Panc1 (cell line): ENCODE results near the gene ADARB1. TPM values are rescaled to one million over a fixed set of nuclear protein-coding genes. Genes with fewer than 3 reads are reported as not detected.
A peak's percentile ranks its signal among the peaks of the same experiment; 100 is the strongest.

Source experiments
- ATAC-seq: fragments of 200-7000 bp; cut with Tn5 transposase; 2 replicates; pipeline ENCODE4 v1.9.1; 2020; ENCODE audit warnings: mild to moderate bottlenecking, moderate library complexity
- BruUV-seq: library from RNA; stranded (reverse); fragments of 400-500 nt; replicated peaks from 2 replicates; lab custom pipeline; 2021; lab: Mats Ljungman, UMichigan
- CTCF ChIA-PET: fragments of 300-600 bp; sonication (Branson Sonifier 250); formaldehyde crosslinking; loops from one replicate; lab custom pipeline; 2022; ENCODE audit warnings: antibody characterized with exemption; lab: Charles Lee
- POLR2A ChIA-PET: fragments of 300-600 bp; sonication (Branson Sonifier 250); formaldehyde crosslinking; loops from one replicate; lab custom pipeline; 2022; ENCODE audit warnings: antibody characterized with exemption; lab: Charles Lee
- DNase-seq: peaks from one replicate; pipeline ENCODE4 v3.0.0-alpha.2; 2010; ENCODE audit warnings: low read depth, low spot score
- H3K27ac ChIP-seq: 2 replicates; pipeline ENCODE4 v1.5.1; 2011; ENCODE audit warnings: mild to moderate bottlenecking, low read length, inconsistent platforms
- H3K27me3 ChIP-seq: fragments of 200-500 bp; sonication (Bioruptor generic); 2 replicates; pipeline ENCODE4 v1.6.0; 2014; ENCODE audit warnings: low read length, inconsistent platforms; ENCODE audit not compliant: control insufficient read depth, insufficient read depth
- H3K36me3 ChIP-seq: fragments of 200-500 bp; sonication (Bioruptor generic); 2 replicates; pipeline ENCODE4 v1.5.1; 2014; ENCODE audit warnings: inconsistent platforms, mild to moderate bottlenecking, low read length, moderate library complexity; ENCODE audit not compliant: control insufficient read depth, insufficient read depth
- H3K4me1 ChIP-seq: 2 replicates; pipeline ENCODE4 v1.5.1; 2011; ENCODE audit warnings: inconsistent platforms, mild to moderate bottlenecking, low read length, moderate library complexity; ENCODE audit not compliant: control insufficient read depth, insufficient read depth
- H3K4me3 ChIP-seq, 2 experiments: 2 replicates each; pipeline ENCODE4 v1.5.1; 2011 to 2012; ENCODE audit warnings: low read depth in 2 of 2, low read length in 2 of 2, mild to moderate bottlenecking in 2 of 2, inconsistent platforms in 1 of 2, moderate library complexity in 1 of 2
- H3K9me3 ChIP-seq: fragments of 200-500 bp; sonication (Bioruptor generic); 2 replicates; pipeline ENCODE4 v1.5.1; 2014; ENCODE audit warnings: low read depth, mild to moderate bottlenecking, inconsistent platforms, low read length, moderate library complexity; ENCODE audit not compliant: control insufficient read depth, insufficient read depth
- CTCF ChIP-seq: fragments of 450-650 bp; IDR thresholded peaks from 2 replicates; pipeline ENCODE4 v1.5.1; 2017; ENCODE audit warnings: mild to moderate bottlenecking
- POLR2AphosphoS5 ChIP-seq: IDR thresholded peaks from 2 replicates; pipeline ENCODE4 v1.6.1; 2012; ENCODE audit warnings: mild to moderate bottlenecking, low read depth, low read length, moderate library complexity
- SIN3A ChIP-seq: IDR thresholded peaks from 2 replicates; pipeline ENCODE4 v1.6.1; 2012; ENCODE audit warnings: low read depth, mild to moderate bottlenecking, low read length, moderate library complexity, borderline replicate concordance; ENCODE audit not compliant: insufficient read depth
- TCF7L2 ChIP-seq: IDR thresholded peaks from 2 replicates; pipeline ENCODE4 v1.6.1; 2011; ENCODE audit warnings: mild to moderate bottlenecking, low read depth, low read length, inconsistent platforms
- in situ Hi-C: cut with HindIII; loops from 2 replicates; pipeline ENCODE4 v1.10.0; 2016; ENCODE audit warnings: low sequenced_read_pairs, low pct_unique_long_range_greater_than_20kb
- intact Hi-C: fragments of 100-400 bp; cut with micrococcal nuclease; formaldehyde crosslinking; loops from one replicate; pipeline ENCODE4 v1.10.0; 2022; ENCODE audit not compliant: unreplicated experiment
- total RNA-seq: library from RNA; stranded (reverse); gene quantifications from one replicate; pipeline ENCODE4 v1.2.1, GENCODE V29; 2021; ENCODE audit not compliant: unreplicated experiment
- TF ChIP-seq, protein P1 (sequence below), 2 experiments: IDR thresholded peaks; 2 replicates each; pipeline ENCODE4 v1.6.1; 2011 to 2012; ENCODE audit warnings: low read depth in 2 of 2, control low read depth in 1 of 2, low read length in 1 of 2, mild to moderate bottlenecking in 1 of 2, moderate library complexity in 1 of 2; ENCODE audit not compliant: insufficient read depth in 1 of 2

The ADARB1 gene
- total RNA-seq, 1 experiment from 2014 or later, result 15.0 TPM

- H3K27me3 ChIP-seq, result no peaks in the 10 kb centered on the region
- ATAC-seq (no peak), DNase-seq (no peak)
- BruUV-seq, result no TSS peak
- peak overlapping the region; percentile 53 to 62; a peak in 3 of 4 replicates for H3K4me3 ChIP-seq
- H3K4me1 ChIP-seq, result peaks cover 11% of the 10 kb centered on the region
- in situ Hi-C loops (no loop called here), intact Hi-C loops (no loop called here)
- H3K27ac ChIP-seq, result no peak overlapping the region
- ChIA-PET POLR2A (no interaction called here), CTCF (interaction anchor here (0.5 kb wide), 1 partner anchor 127 kb away, joined by 3 read pairs; no protein-coding TSS in a partner anchor)
- no peaks in the 10 kb centered on the region for H3K9me3 ChIP-seq
- TF ChIP-seq POLR2AphosphoS5 (no peak), CTCF (no peak), TCF7L2 (no peak)
- TF ChIP-seq, protein P1, sequence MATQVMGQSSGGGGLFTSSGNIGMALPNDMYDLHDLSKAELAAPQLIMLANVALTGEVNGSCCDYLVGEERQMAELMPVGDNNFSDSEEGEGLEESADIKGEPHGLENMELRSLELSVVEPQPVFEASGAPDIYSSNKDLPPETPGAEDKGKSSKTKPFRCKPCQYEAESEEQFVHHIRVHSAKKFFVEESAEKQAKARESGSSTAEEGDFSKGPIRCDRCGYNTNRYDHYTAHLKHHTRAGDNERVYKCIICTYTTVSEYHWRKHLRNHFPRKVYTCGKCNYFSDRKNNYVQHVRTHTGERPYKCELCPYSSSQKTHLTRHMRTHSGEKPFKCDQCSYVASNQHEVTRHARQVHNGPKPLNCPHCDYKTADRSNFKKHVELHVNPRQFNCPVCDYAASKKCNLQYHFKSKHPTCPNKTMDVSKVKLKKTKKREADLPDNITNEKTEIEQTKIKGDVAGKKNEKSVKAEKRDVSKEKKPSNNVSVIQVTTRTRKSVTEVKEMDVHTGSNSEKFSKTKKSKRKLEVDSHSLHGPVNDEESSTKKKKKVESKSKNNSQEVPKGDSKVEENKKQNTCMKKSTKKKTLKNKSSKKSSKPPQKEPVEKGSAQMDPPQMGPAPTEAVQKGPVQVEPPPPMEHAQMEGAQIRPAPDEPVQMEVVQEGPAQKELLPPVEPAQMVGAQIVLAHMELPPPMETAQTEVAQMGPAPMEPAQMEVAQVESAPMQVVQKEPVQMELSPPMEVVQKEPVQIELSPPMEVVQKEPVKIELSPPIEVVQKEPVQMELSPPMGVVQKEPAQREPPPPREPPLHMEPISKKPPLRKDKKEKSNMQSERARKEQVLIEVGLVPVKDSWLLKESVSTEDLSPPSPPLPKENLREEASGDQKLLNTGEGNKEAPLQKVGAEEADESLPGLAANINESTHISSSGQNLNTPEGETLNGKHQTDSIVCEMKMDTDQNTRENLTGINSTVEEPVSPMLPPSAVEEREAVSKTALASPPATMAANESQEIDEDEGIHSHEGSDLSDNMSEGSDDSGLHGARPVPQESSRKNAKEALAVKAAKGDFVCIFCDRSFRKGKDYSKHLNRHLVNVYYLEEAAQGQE (IDR thresholded peaks at IDR 0.05; ENCODE audit: insufficient read depth in 1 of 2, low read depth in 2 of 2, low read length in 1 of 2), result no peak
- no peaks in the 10 kb centered on the region for H3K36me3 ChIP-seq
Measured at GRCh38 chr21:45076245-45076711, 1.9 kb downstream of the ADARB1 start.

DNA sequence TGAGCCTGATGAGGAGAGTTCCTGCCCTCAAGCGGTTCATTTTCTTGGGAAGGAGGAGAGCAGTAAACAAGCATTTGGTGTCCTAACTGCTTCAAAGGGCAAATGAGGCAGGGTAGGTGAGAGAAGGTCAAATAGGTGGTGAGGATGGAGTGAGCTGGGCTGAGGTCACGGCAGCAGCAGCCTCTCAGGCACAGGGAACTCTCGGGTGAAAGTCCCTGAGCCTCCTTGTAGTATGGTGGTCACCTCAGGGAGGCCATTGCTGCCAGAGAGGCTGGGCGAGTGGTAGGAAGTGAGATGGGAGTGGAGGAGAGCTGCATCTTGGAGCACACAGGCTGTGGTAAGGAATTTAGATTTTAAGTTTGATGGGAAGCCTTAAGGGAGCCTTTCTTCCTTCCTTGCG lies 4.0 kb downstream of the ADARB1 start:
- BruUV-seq, result no TSS peak
- Histone ChIP-seq H3K27me3 (no peaks in the 10 kb centered on the region), H3K27ac (no peak overlapping the region), H3K4me1 (peaks cover 9% of the 10 kb centered on the region), H3K36me3 (no peaks in the 10 kb centered on the region), H3K9me3 (no peaks in the 10 kb centered on the region), H3K4me3 (no peak overlapping the region)
- ATAC-seq (no peak), DNase-seq (no peak)
- intact Hi-C loops (no loop called here), in situ Hi-C loops (no loop called here)
- TF ChIP-seq TCF7L2 (no peak), CTCF (no peak), POLR2AphosphoS5 (no peak), SIN3A (no peak)
- TF ChIP-seq, protein P1 (IDR thresholded peaks at IDR 0.05; ENCODE audit: insufficient read depth in 1 of 2, low read depth in 2 of 2, low read length in 1 of 2), result no peak
- POLR2A ChIA-PET, result no interaction called here
- CTCF ChIA-PET, result no interaction called here
